HepG2 (cell line): ENCODE measurements around the gene WDR47. TPM values are rescaled to one million over a fixed set of nuclear protein-coding genes. Genes with fewer than 3 reads are reported as not detected.

ENCODE experiments used
- FOXO1 ChIP-seq: sonication (generic); formaldehyde crosslinking; IDR thresholded peaks from 2 replicates; pipeline ENCODE4 v1.4.0; 2020; ENCODE audit warnings: missing genetic modification reagents
- GATAD1 ChIP-seq: IDR thresholded peaks from 2 replicates; pipeline ENCODE4 v1.6.1; 2016; ENCODE audit warnings: missing genetic modification reagents, missing compliant biosample characterization
- HNRNPUL1 ChIP-seq: fragments of 200-400 bp; formaldehyde crosslinking; IDR thresholded peaks from 2 replicates; pipeline ENCODE4 v1.6.1; 2017; ENCODE audit warnings: low read depth, mild to moderate bottlenecking, low read length, moderate library complexity
- NBN ChIP-seq: fragments of 450-650 bp; conservative IDR thresholded peaks from 2 replicates; pipeline ENCODE4 v1.6.1; 2017
- SP5 ChIP-seq: IDR thresholded peaks from 2 replicates; pipeline ENCODE4 v1.6.1; 2016; ENCODE audit warnings: low read depth, borderline replicate concordance
- TFE3 ChIP-seq: IDR thresholded peaks from 2 replicates; pipeline ENCODE4 v1.6.1; 2016
- ZBTB34 ChIP-seq: sonication (generic); formaldehyde crosslinking; IDR thresholded peaks from 2 replicates; pipeline ENCODE4 v1.8.0; 2022; ENCODE audit warnings: mild to moderate bottlenecking, missing genetic modification reagents
- ZNF318 ChIP-seq: sonication (generic); formaldehyde crosslinking; IDR thresholded peaks from 2 replicates; pipeline ENCODE4 v1.4.0; 2020; ENCODE audit warnings: mild to moderate bottlenecking, missing genetic modification reagents
- ZNF343 ChIP-seq: sonication (generic); formaldehyde crosslinking; IDR thresholded peaks from 2 replicates; pipeline ENCODE4 v1.4.0; 2020; ENCODE audit warnings: mild to moderate bottlenecking, missing genetic modification reagents
- ZNF383 ChIP-seq: sonication (generic); formaldehyde crosslinking; IDR thresholded peaks from 2 replicates; pipeline ENCODE4 v1.4.0; 2020; ENCODE audit warnings: missing genetic modification reagents, mild to moderate bottlenecking, borderline replicate concordance
- ZNF597 ChIP-seq: sonication (generic); formaldehyde crosslinking; IDR thresholded peaks from 2 replicates; pipeline ENCODE4 v1.5.0; 2020; ENCODE audit warnings: missing genetic modification reagents
- ZNF607 ChIP-seq: sonication (generic); formaldehyde crosslinking; IDR thresholded peaks from 2 replicates; pipeline ENCODE4 v1.5.1; 2020; ENCODE audit warnings: missing genetic modification reagents, mild to moderate bottlenecking, borderline replicate concordance
- ZNF749 ChIP-seq: sonication (generic); formaldehyde crosslinking; IDR thresholded peaks from 2 replicates; pipeline ENCODE4 v1.8.0; 2022; ENCODE audit warnings: mild to moderate bottlenecking, missing genetic modification reagents, moderate library complexity, borderline replicate concordance
- ZNF766 ChIP-seq: sonication (generic); formaldehyde crosslinking; IDR thresholded peaks from 2 replicates; pipeline ENCODE4 v1.5.0; 2020; ENCODE audit warnings: missing genetic modification reagents, borderline replicate concordance
- polyA plus RNA-seq, 8 experiments: library from polyadenylated mRNA; depleted of rRNA in 3 of 8; stranded (reverse) in 7 of 8; unstranded in 1 of 8; fragments of >200 nt; fragmentation: Illumina TruSeq in 4 of 8; extraction: Trizol in 4 of 8; gene quantifications; 2 replicates each; pipeline versions ENCODE4 v1.2.1 to v1.2.3, GENCODE V29; 2011 to 2016; ENCODE audit warnings: low read depth in 4 of 8, missing spikeins in 1 of 8, mixed read lengths in 1 of 8; ENCODE audit not compliant: insufficient read depth in 1 of 8
- total RNA-seq, 5 experiments: library from RNA; depleted of rRNA; stranded (reverse); fragments of >200 nt; fragmentation: Illumina TruSeq; extraction: Trizol; gene quantifications; 2 replicates each; pipeline ENCODE4 v1.2.3, GENCODE V29; 2016; ENCODE audit warnings: low read depth in 1 of 5

WDR47 gene
- total and polyA plus RNA-seq, 2 of the 13 experiments (the other 11 are each of a cell fraction or from before 2014, with no cell fraction given): 4.3 to 5.9 TPM

GRCh38 chr1:109090196-109091077, 48.5 kb upstream of the WDR47 start, which contains the start of gene TMEM167B (continued):
- 0 out of 2 replicates have a peak, but pooled peaks have one; percentile 28 for TF ChIP-seq ZBTB34 (CRISPR knock-in tag)
- peak; percentile 94 for TF ChIP-seq GATAD1 (CRISPR knock-in tag)
- TF ChIP-seq ZNF597 (CRISPR knock-in tag): no peak
- peak; percentile 59; the same call in 1 of the 2 replicates for TF ChIP-seq ZNF607 (CRISPR knock-in tag)
- peak; percentile 71 for TF ChIP-seq SP5 (CRISPR knock-in tag)
- no peak for TF ChIP-seq ZNF766
- TF ChIP-seq ZNF749: 0 out of 2 replicates have a peak, but pooled peaks have one; percentile 21
- 0 out of 2 replicates have a peak, but pooled peaks have one; percentile 31 for TF ChIP-seq ZNF318 (CRISPR knock-in tag)
- peak; percentile 98 for TF ChIP-seq FOXO1 (CRISPR knock-in tag)
- no peak for TF ChIP-seq HNRNPUL1
- TF ChIP-seq ZNF343: no peak
- no peak for TF ChIP-seq NBN
- TF ChIP-seq TFE3 (CRISPR knock-in tag): peak; percentile 63; the same call in 1 of the 2 replicates
- TF ChIP-seq ZNF383 (CRISPR knock-in tag): no peak
